Measurements from ENCODE around the gene STXBP5.

Gene STXBP5

GRCh38 chr6:147381712-147382111 is 177.5 kb downstream of the STXBP5 start:
- no peak for DNase-seq (ENCODE audit: low read depth)

DNA sequence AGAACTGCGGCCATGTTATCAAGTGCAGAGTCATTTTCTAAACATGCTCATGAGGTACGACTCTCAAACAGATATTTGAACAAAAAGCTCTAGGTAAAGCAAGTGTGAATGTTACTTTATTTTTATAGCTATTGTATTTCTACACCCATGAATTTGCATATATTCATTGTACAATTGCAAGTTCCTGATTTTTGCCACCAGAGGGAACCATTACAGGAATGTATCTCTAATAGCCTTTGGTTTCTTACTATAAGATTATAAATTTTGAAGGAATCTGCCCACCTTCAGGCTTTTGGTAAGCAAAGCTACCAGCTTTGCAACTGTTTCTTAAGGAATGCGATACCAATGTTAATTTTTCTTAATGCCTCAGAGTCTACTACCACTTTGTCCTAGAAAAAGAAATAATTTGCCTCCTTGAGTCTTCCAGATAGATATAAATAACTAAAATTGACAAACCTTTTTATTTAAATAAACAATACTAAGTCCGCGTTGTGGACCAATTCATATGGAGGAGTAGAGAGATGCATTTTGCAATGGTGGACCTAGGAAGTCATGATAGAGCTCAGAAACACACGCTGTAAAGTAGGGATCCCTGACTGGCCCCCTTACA is 178.8 kb downstream of the STXBP5 start:
- no peak for DNase-seq (ENCODE audit: low read depth)

GRCh38 chr6:147384029-147384428 is 179.8 kb downstream of the STXBP5 start:
- no peak for DNase-seq (ENCODE audit: low read depth)

- DNase-seq (ENCODE audit: low read depth): no peak
Measured at GRCh38 chr6:147384737-147385710, 180.8 kb downstream of the STXBP5 start.

GRCh38 chr6:147389463-147389862 is 185.2 kb downstream of the STXBP5 start:
- DNase-seq (ENCODE audit: low read depth): no peak

DNA sequence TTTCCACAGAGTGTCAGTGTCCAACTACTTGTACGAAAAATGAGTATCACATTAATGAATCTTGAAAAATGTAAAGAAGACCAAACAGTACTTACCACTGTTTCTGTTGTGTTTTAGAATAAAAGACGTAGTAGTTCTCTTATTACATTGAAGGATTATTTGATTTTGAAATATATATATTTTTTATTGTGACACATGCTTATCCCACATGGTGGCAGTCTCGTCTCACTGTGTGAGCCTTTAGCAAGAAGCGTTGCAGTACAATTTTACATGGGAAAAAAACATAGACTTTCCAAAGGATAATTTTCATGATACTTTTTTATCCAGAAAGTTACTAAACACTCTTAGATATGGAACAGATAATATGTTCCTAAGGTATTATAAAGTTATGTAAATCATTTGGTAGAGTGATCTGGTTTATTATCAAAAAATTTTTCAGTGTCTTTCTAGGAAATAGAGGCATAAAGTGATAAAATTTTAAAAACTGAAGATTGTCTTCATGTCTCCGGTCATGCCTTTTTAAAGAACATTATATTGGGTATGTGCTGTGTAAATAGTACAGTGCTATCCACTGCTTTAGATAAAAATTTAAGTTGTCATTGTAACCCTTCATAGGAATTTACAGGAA is 186.8 kb downstream of the STXBP5 start:
- no peak for DNase-seq (ENCODE audit: low read depth)

DNA sequence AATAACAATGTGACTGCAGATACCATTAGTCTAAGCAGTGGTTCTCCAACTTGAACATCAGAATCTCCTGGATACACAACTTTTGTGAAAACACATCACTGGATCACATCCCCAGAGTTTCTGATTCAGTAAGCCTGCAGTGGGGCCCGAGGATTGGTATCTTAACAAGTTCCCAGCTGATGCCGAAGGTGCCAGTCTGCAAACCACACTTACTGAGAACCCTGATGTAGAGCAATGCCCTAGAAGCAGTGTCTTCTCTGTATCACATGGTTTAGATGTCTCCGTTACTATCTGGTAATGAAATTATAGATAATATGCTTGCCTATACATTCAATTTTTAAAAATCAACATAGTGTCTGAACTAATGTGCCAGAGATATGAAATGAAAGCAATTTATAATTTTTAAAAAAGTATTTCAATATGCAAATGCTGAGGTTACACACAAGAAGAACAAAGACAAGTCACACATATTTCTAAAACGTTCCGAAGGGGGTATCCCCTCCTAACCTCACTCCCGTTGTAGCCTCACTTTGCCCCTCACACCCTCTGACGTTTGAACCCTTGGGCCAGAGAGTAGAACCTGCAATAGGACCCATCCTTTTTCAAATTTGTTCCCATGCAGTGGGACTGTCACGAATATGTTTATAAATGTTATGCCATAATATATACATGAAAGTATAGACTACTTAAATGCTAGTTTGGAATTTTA is 188.9 kb downstream of the STXBP5 start:
- no peak for DNase-seq (ENCODE audit: low read depth)

DNA sequence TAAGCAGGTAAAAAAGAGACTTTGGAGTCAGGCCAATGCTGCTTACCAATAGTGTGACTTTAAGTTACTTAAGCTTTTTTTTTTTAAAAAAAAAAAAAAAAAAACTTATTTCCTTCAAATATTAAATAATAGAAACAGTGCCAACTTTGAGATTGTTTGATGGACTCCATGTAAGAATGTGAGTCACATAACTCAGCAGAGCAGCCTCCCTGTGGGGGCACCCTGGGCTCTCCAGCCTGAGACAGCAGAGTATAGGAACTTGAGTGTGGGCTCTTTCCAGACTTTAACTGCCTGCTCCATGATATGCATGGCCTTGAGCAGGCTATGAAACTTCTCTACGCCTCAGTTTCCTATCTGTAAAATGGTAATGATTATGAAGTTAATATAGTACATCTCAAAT is 190.9 kb downstream of the STXBP5 start:
- DNase-seq (ENCODE audit: low read depth): no peak

DNA sequence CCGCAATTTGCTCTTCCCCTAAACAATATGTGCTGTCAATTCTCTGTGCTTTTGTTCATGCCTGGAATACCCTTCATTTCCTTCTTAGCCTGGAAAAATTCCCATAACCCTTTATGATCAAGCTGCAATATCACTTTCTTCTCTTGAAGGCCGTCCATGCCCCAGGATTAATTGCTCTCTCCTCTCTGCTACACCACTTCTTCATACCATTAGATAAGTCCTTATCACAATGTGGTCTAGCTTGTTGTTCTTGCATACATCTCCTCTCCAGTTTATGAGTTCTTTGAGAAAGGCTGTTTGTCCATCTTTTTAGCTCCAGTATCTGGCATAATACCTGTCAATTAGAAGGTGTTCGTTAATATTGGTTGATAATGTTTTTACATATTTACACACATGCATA is 193.1 kb downstream of the STXBP5 start:
- DNase-seq (ENCODE audit: low read depth): no peak

- DNase-seq (ENCODE audit: low read depth): no peak
Measured at GRCh38 chr6:147400968-147401367, 196.8 kb downstream of the STXBP5 start.

DNA sequence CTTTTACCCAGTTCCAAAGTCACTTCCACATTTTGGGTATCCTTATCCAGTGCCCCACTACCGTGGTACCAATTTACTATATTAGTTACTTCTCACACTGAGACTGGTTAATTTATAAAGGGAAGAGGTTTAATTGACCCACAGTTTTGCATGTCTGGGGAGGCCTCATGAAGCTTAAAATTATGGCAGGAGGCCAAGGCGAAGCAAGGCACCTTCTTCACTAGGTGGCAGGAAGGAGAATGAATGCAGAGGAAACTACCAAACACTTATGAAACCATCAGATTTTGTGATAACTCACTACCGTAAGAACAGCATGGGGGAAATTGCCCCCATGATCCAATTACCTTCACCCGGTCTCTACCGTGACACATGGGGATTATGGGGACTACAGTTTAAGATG is 197.6 kb downstream of the STXBP5 start:
- no peak for DNase-seq (ENCODE audit: low read depth)

DNA sequence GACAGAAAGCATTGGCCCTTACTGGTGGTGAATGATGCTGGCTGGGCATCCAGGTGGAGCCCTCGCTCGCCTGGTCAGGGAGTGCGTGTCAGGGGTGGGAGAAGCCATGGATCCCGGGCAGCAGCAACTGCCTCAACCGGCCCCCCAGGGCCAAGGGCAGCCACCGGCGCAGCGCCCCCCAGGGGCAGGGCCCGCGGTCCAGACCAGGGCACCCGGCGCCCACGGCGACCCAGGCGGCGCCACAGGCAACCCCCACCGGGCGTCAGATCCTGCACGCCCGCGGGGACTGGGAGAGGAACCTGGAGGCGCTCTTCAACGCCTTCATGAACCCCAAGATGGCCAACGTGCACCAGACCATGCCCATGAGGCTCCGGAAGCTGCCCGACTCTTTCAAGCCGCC is 202.6 kb downstream of the STXBP5 start:
- DNase-seq (ENCODE audit: low read depth): no peak

DNA sequence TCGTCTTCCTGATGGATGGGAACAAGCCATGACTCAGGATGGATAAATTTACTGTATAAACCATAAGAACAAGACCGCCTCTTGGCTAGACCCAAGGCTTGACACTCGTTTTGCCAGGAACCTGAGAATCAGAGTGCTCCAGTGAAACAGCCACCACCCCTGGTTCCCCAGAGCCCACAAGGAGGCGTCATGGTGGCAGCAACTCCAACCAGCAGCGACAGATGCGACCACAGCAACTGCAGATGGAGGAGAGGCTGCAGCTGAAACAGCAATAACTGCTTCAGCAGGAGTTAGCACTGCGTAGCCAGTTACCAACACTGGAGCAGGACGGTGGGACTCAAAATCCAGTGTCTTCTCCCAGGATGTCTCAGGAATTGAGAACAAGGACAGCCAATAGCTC is 203.4 kb downstream of the STXBP5 start:
- DNase-seq (ENCODE audit: low read depth): no peak

DNA sequence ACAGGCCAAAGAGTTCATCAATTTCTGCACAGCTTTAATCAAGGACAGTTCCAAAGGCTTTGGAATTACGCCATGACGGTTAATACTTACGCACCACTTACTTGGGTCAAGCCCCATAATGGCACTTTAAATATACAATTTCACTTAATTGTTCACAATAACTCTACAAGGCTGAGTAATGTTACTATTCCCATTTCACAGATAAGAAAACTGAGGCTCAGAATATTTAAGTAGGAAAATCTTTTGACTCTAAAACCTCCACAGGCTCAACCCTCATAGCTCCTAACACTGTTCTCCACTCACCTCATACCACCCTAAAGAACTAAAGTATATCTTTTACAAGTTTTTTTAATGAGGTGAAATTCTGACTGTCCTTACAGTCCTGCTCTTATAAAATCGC is 212.4 kb downstream of the STXBP5 start:
- no peak for DNase-seq (ENCODE audit: low read depth)

GRCh38 chr6:147417954-147418353 is 213.7 kb downstream of the STXBP5 start:
- DNase-seq (ENCODE audit: low read depth): no peak

- no peak for DNase-seq (ENCODE audit: low read depth)
Measured at GRCh38 chr6:147418523-147418922, 214.3 kb downstream of the STXBP5 start.

GRCh38 chr6:147421903-147422302 is 217.7 kb downstream of the STXBP5 start:
- no peak for DNase-seq (ENCODE audit: low read depth)

GRCh38 chr6:147423111-147423510 is 218.9 kb downstream of the STXBP5 start:
- no peak for DNase-seq (ENCODE audit: low read depth)

DNA sequence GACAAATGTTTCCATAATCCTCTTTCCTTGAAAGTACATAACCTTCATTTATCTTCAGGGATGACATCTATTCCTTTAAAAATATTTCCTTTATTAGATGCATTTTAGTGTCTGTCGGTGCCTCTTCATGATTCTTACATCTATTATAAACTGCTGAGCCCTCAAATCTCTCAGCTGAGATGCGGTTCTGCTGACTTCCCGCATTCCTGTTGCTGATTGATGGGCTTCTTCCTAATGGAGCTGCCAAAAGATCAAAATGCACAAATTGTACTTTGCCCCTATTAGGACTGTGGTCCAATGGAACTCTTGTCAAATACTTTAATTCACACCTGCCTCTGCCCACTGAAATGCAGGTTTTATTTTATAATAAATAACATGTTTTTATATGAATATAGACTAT is 225.6 kb downstream of the STXBP5 start:
- DNase-seq (ENCODE audit: low read depth): no peak

- DNase-seq (ENCODE audit: low read depth): no peak
Measured at GRCh38 chr6:147430811-147431210, 226.6 kb downstream of the STXBP5 start.

- DNase-seq (ENCODE audit: low read depth): no peak
Measured at GRCh38 chr6:147434076-147434475, 229.9 kb downstream of the STXBP5 start.

GRCh38 chr6:147434516-147434915 is 230.3 kb downstream of the STXBP5 start:
- DNase-seq (ENCODE audit: low read depth): no peak

Data from activated gamma-delta T cell treated with anti-CD3 and anti-CD28 coated beads, Interleukin-2, amount 50 U/mL, for 16 hours (primary cell).